Thyroid gland (tissue), 4 donors: ENCODE data around the gene IGFN1.

Experiments used
- CTCF ChIP-seq, 6 experiments: fragments of 200-600 bp in 3 of 6; fragments of 450-650 bp in 3 of 6; sonication (generic) in 3 of 6; IDR thresholded peaks; one replicate each; pipeline ENCODE4 v1.5.1; 2016 to 2019; ENCODE audit warnings: antibody characterized with exemption in 6 of 6, mild to moderate bottlenecking in 2 of 6, inconsistent platforms in 1 of 6, moderate library complexity in 1 of 6
- POLR2A ChIP-seq, 2 donors: fragments of 450-650 bp; IDR thresholded peaks; one replicate each; pipeline ENCODE4 v1.6.1; 2017; ENCODE audit warnings: antibody characterized with exemption in 2 of 2, mild to moderate bottlenecking in 2 of 2, moderate library complexity in 1 of 2

- TF ChIP-seq CTCF (IDR thresholded peaks at IDR 0.05) (no peak), POLR2A (IDR thresholded peaks at IDR 0.05) (no peak)
These were observed 21.4 kb upstream of the IGFN1 start for GRCh38 chr1:201169203-201169602.
